GM23338 (cell line): Measurements from ENCODE around the gene ALDH9A1. TPM values are rescaled to one million over a fixed set of nuclear protein-coding genes. Genes with fewer than 3 reads are reported as not detected.
A peak's percentile ranks its signal among the peaks of the same experiment; 100 is the strongest.

Source experiments
- ATAC-seq: fragments of 200-7000 bp; cut with Tn5 transposase; 3 replicates; pipeline ENCODE4 v1.9.1; 2020
- DNase-seq: peaks from one replicate; pipeline ENCODE4 v3.0.0-alpha.2; 2015; ENCODE audit warnings: low spot score
- H2AFZ ChIP-seq: fragments of 200-600 bp; sonication (generic); 2 replicates; pipeline ENCODE4 v1.8.0; 2016; ENCODE audit warnings: antibody characterized with exemption, mild to moderate bottlenecking, moderate library complexity
- H3F3A ChIP-seq: fragments of 200-600 bp; sonication (generic); replicated peaks from 2 replicates; pipeline ENCODE4 v1.8.0; 2017; ENCODE audit warnings: antibody characterized with exemption, mixed run types, low read depth
- H3K27ac ChIP-seq: fragments of 200-600 bp; sonication (generic); 2 replicates; pipeline ENCODE4 v1.6.1; 2016; ENCODE audit warnings: low read depth
- H3K27me3 ChIP-seq: fragments of 200-600 bp; sonication (generic); 2 replicates; pipeline ENCODE4 v1.8.0; 2016; ENCODE audit warnings: mild to moderate bottlenecking, mixed run types, moderate library complexity; ENCODE audit not compliant: insufficient read depth
- H3K36me3 ChIP-seq: fragments of 200-600 bp; sonication (generic); 2 replicates; pipeline ENCODE4 v1.8.0; 2016; ENCODE audit warnings: mild to moderate bottlenecking; ENCODE audit not compliant: insufficient read depth
- H3K4me1 ChIP-seq: fragments of 200-600 bp; sonication (generic); 2 replicates; pipeline ENCODE4 v1.8.0; 2016; ENCODE audit warnings: mild to moderate bottlenecking, moderate library complexity; ENCODE audit not compliant: insufficient read depth
- H3K4me2 ChIP-seq: fragments of 200-600 bp; sonication (generic); 2 replicates; pipeline ENCODE4 v1.7.1; 2017; ENCODE audit warnings: mixed run types
- H3K4me3 ChIP-seq: fragments of 200-600 bp; sonication (generic); 2 replicates; pipeline ENCODE4 v1.6.1; 2016; ENCODE audit warnings: mixed run types
- H3K79me2 ChIP-seq: fragments of 200-600 bp; sonication (generic); replicated peaks from 2 replicates; pipeline ENCODE4 v1.8.0; 2017; ENCODE audit warnings: mild to moderate bottlenecking; ENCODE audit not compliant: insufficient read depth
- H3K9me2 ChIP-seq: fragments of 200-600 bp; sonication (generic); 2 replicates; pipeline ENCODE4 v1.8.0; 2017; ENCODE audit not compliant: insufficient read depth
- H4K20me1 ChIP-seq: fragments of 200-600 bp; sonication (generic); replicated peaks from 2 replicates; pipeline ENCODE4 v1.8.0; 2017; ENCODE audit warnings: mild to moderate bottlenecking; ENCODE audit not compliant: insufficient read depth
- H3K27ac Mint-ChIP-seq: 2 replicates; pipeline ENCODE4 v1.8.0; 2020; ENCODE audit warnings: inconsistent platforms, mild to moderate bottlenecking, moderate library complexity, mixed read lengths
- H3K27me3 Mint-ChIP-seq: 3 replicates; pipeline ENCODE4 v1.8.0; 2022; ENCODE audit warnings: low read depth, mild to moderate bottlenecking, moderate library complexity, mixed read lengths, inconsistent platforms; ENCODE audit not compliant: insufficient read depth, poor library complexity
- H3K36me3 Mint-ChIP-seq: 3 replicates; pipeline ENCODE4 v1.8.0; 2021; ENCODE audit warnings: low read depth, mild to moderate bottlenecking, inconsistent platforms, moderate library complexity, mixed read lengths
- H3K4me1 Mint-ChIP-seq: 3 replicates; pipeline ENCODE4 v1.8.0; 2020; ENCODE audit warnings: mild to moderate bottlenecking, inconsistent platforms, mixed read lengths
- H3K4me3 Mint-ChIP-seq: 3 replicates; pipeline ENCODE4 v1.8.0; 2021; ENCODE audit warnings: moderate library complexity, mild to moderate bottlenecking, inconsistent platforms, mixed read lengths
- H3K9me3 Mint-ChIP-seq: 3 replicates; pipeline ENCODE4 v1.8.0; 2020; ENCODE audit warnings: moderate library complexity, mild to moderate bottlenecking, inconsistent platforms, mixed read lengths
- CREB1 ChIP-seq: fragments of 250-450 bp; sonication (Bioruptor Pico); IDR thresholded peaks from 2 replicates; pipeline ENCODE4 v1.5.0; 2020; ENCODE audit warnings: low read depth, mild to moderate bottlenecking, moderate library complexity
- EZH2 ChIP-seq: fragments of 200-600 bp; sonication (generic); IDR thresholded peaks from one replicate; pipeline ENCODE4 v1.8.0; 2017; ENCODE audit warnings: antibody characterized with exemption, mild to moderate bottlenecking, low read depth; ENCODE audit not compliant: unreplicated experiment
- EZH2phosphoT487 ChIP-seq: fragments of 200-600 bp; sonication (generic); IDR thresholded peaks from one replicate; pipeline ENCODE4 v1.8.1; 2018; ENCODE audit warnings: antibody characterized with exemption; ENCODE audit not compliant: unreplicated experiment
- JUNB ChIP-seq: IDR thresholded peaks from one replicate; pipeline ENCODE4 v1.6.1; 2016; ENCODE audit warnings: antibody characterized with exemption; ENCODE audit not compliant: unreplicated experiment
- NANOG ChIP-seq: IDR thresholded peaks from 2 replicates; pipeline ENCODE4 v1.6.1; 2016; ENCODE audit warnings: antibody characterized with exemption, borderline replicate concordance
- POLR2AphosphoS5 ChIP-seq: IDR thresholded peaks from 2 replicates; pipeline ENCODE4 v1.6.1; 2016; ENCODE audit warnings: antibody characterized with exemption, low read depth
- REST ChIP-seq: IDR thresholded peaks from one replicate; pipeline ENCODE4 v1.6.1; 2018; ENCODE audit warnings: antibody characterized with exemption; ENCODE audit not compliant: unreplicated experiment
- STAT1 ChIP-seq: IDR thresholded peaks from one replicate; pipeline ENCODE4 v1.6.1; 2016; ENCODE audit warnings: antibody characterized with exemption; ENCODE audit not compliant: unreplicated experiment
- ZNF331 ChIP-seq: fragments of 250-450 bp; sonication (Bioruptor Pico); IDR thresholded peaks from 2 replicates; pipeline ENCODE4 v1.5.0; 2020; ENCODE audit warnings: low read depth, mild to moderate bottlenecking, moderate library complexity
- polyA plus RNA-seq: library from polyadenylated mRNA; unstranded; fragments of >200 nt; fragmentation: Nextera tagmentation; extraction: Ambion mirVana; gene quantifications from 2 replicates; pipeline ENCODE4 v1.2.1, GENCODE V29; 2016
- total RNA-seq: library from RNA; depleted of rRNA; stranded (reverse); fragments of >200 nt; shearing (Covaris generic); gene quantifications from 2 replicates; pipeline ENCODE4 v1.2.3, GENCODE V29; 2014
- TF ChIP-seq, protein P1 (sequence below): IDR thresholded peaks from 2 replicates; pipeline ENCODE4 v1.6.1; 2016; ENCODE audit warnings: antibody characterized with exemption

Gene ALDH9A1
- total and polyA plus RNA-seq, 2 experiments from 2014 or later = 50.6 to 59.2 TPM

DNA sequence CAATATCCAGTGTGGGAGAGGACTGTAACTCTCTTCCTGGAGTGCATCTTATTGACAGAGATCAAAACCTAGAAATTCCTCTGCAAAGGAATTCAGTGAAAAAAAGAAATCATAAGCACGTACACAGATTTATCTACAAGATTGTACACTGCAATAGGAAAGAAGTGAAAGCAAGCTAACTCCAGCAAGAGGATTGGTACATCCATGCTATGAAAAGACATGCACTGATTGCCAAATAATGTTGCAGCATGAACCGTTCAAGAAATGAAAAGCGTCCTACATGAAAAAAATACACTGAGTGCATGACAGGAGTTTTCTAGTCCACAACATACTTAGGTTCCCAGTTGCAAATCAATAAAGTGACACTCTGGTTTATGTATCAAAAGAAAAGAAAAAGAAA is 69.2 kb downstream of the ALDH9A1 start:
- H3K9me2 ChIP-seq = no peaks in the 10 kb centered on the region
- no peak overlapping the region for H2AFZ ChIP-seq
- peaks cover 2% of the 10 kb centered on the region for H3K27me3 Mint-ChIP-seq
- H3F3A ChIP-seq = no peaks in the 10 kb centered on the region
- no peak overlapping the region for H3K4me3 Mint-ChIP-seq
- peak overlapping the region; percentile 95; the same call in 1 of the 2 replicates for H3K4me2 ChIP-seq
- peaks cover 28% of the 10 kb centered on the region for H3K4me1 ChIP-seq
- peak overlapping the region; percentile 97; the same call in 1 of the 2 replicates for H3K4me3 ChIP-seq
- H3K27me3 ChIP-seq = no peaks in the 10 kb centered on the region
- no peak for DNase-seq
- no peaks in the 10 kb centered on the region for H3K36me3 ChIP-seq
- peaks cover 26% of the 10 kb centered on the region for H3K4me1 Mint-ChIP-seq
- H3K36me3 Mint-ChIP-seq = no peaks in the 10 kb centered on the region
- TF ChIP-seq STAT1 = no peak
- no peak for TF ChIP-seq JUNB
- no peak for TF ChIP-seq ZNF331
- TF ChIP-seq EZH2phosphoT487 = no peak
- H3K27ac ChIP-seq = no peak overlapping the region
- H3K27ac Mint-ChIP-seq = no peak overlapping the region
- H4K20me1 ChIP-seq = 0 out of 2 replicates have a peak, but pooled peaks cover 7% of the 10 kb centered on the region
- H3K79me2 ChIP-seq = peaks cover 18% of the 10 kb centered on the region
- ATAC-seq = no peak
- H3K9me3 Mint-ChIP-seq = no peaks in the 10 kb centered on the region

DNA sequence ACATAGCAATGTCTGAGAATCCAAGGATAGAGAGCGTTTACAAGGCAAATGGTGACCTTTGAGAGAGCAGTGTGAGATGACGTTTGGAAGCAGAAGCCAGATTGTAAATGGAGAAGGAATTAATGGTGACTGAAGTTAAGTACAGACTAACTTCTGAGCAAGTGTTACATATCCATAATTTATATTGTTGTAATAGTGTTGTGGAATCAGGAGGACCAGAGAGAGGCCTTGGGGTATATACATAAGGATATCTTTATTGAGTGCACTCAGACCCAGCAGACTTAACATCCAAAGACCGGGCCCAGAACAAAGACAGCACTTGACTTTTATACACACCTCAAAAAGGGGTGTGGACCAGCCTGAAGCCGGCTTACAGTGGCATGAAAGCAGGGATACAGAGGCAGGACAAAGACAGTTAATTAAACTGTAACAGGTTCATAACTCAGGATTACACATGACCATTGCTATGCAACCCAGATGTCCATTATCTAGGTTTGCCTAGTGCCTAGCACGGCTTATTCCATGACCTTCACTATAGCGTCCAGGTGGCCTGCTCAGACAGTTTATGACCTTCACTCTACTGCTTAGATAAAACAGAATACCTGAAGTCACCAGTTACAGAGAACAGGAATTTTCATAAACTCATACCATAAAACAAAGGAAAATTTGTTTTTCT is 70.1 kb downstream of the ALDH9A1 start:
- Mint-ChIP-seq H3K27me3 (no peaks in the 10 kb centered on the region), H3K9me3 (no peaks in the 10 kb centered on the region), H3K4me1 (peaks cover 20% of the 10 kb centered on the region), H3K4me3 (no peak overlapping the region), H3K36me3 (no peaks in the 10 kb centered on the region), H3K27ac (no peak overlapping the region)
- H3K4me2 ChIP-seq = no peak overlapping the region
- no peaks in the 10 kb centered on the region for H3K9me2 ChIP-seq
- peaks cover 9% of the 10 kb centered on the region for H3K79me2 ChIP-seq
- TF ChIP-seq ZNF331 (no peak), NANOG (no peak), EZH2 (no peak), EZH2phosphoT487 (no peak), POLR2AphosphoS5 (no peak), REST (no peak), CREB1 (CRISPR knock-in tag) (no peak)
- TF ChIP-seq, protein P1, sequence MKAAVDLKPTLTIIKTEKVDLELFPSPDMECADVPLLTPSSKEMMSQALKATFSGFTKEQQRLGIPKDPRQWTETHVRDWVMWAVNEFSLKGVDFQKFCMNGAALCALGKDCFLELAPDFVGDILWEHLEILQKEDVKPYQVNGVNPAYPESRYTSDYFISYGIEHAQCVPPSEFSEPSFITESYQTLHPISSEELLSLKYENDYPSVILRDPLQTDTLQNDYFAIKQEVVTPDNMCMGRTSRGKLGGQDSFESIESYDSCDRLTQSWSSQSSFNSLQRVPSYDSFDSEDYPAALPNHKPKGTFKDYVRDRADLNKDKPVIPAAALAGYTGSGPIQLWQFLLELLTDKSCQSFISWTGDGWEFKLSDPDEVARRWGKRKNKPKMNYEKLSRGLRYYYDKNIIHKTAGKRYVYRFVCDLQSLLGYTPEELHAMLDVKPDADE = no peak
- no peak overlapping the region for H3K27ac ChIP-seq
- no peak overlapping the region for H3K4me3 ChIP-seq
- no peaks in the 10 kb centered on the region for H3K27me3 ChIP-seq
- no peaks in the 10 kb centered on the region for H4K20me1 ChIP-seq
- H3K4me1 ChIP-seq = peaks cover 20% of the 10 kb centered on the region
- no peaks in the 10 kb centered on the region for H3K36me3 ChIP-seq
- H2AFZ ChIP-seq = no peak overlapping the region
- ATAC-seq (no peak), DNase-seq (no peak)
- no peaks in the 10 kb centered on the region for H3F3A ChIP-seq
